ENCODE results near the gene INPP5A.

Gene INPP5A

GRCh38 chr10:132828681-132829080, 291.1 kb downstream of the INPP5A start:
- H3K36me3 ChIP-seq (ENCODE audit: insufficient read depth, low read length) = no peaks in the 10 kb centered on the region
- no peak overlapping the region for H2AFZ ChIP-seq (ENCODE audit: low read length)
- H3K79me2 ChIP-seq (ENCODE audit: insufficient read depth, low read length) = no peaks in the 10 kb centered on the region
- H3K9ac ChIP-seq (ENCODE audit: low read depth, low read length, poor library complexity, severe bottlenecking) = no peak overlapping the region
- H3K4me3 ChIP-seq (ENCODE audit: low read length, poor library complexity, severe bottlenecking) = no peak overlapping the region
- no peaks in the 10 kb centered on the region; the same call in 1 of the 2 replicates for H3F3A ChIP-seq (ENCODE audit: low read depth)
- H3K9me3 ChIP-seq (ENCODE audit: insufficient read depth, low read depth, low read length) = peaks cover 7% of the 10 kb centered on the region; the same call in 1 of the 2 replicates
- H3K27me3 ChIP-seq (ENCODE audit: insufficient read depth, low read length, poor library complexity, severe bottlenecking) = no peaks in the 10 kb centered on the region
- no peaks in the 10 kb centered on the region for H4K20me1 ChIP-seq (ENCODE audit: insufficient read depth, low read length, poor library complexity, severe bottlenecking)
- no peaks in the 10 kb centered on the region for H3K9me2 ChIP-seq (replicated peaks; ENCODE audit: low read depth, low read length)
- no peak overlapping the region for H3K4me2 ChIP-seq (ENCODE audit: low read depth, low read length, poor library complexity, severe bottlenecking)
- TF ChIP-seq EZH2phosphoT487 (IDR thresholded peaks at IDR 0.05; ENCODE audit: borderline replicate concordance) (no peak), CTCF (conservative IDR thresholded peaks at IDR 0.05; ENCODE audit: low read length) (no peak)
- no peaks in the 10 kb centered on the region for H3K4me1 ChIP-seq (ENCODE audit: insufficient read depth, low read length, poor library complexity, severe bottlenecking)

- Histone ChIP-seq H3K4me3 (ENCODE audit: low read length, poor library complexity, severe bottlenecking) (no peak overlapping the region), H3K4me2 (ENCODE audit: low read depth, low read length, poor library complexity, severe bottlenecking) (no peak overlapping the region), H3F3A (ENCODE audit: low read depth) (no peaks in the 10 kb centered on the region; the same call in 1 of the 2 replicates), H3K36me3 (ENCODE audit: insufficient read depth, low read length) (no peaks in the 10 kb centered on the region), H3K9me2 (replicated peaks; ENCODE audit: low read depth, low read length) (no peaks in the 10 kb centered on the region), H3K79me2 (ENCODE audit: insufficient read depth, low read length) (no peaks in the 10 kb centered on the region), H3K9me3 (ENCODE audit: insufficient read depth, low read depth, low read length) (peaks cover 7% of the 10 kb centered on the region; the same call in 1 of the 2 replicates), H3K4me1 (ENCODE audit: insufficient read depth, low read length, poor library complexity, severe bottlenecking) (no peaks in the 10 kb centered on the region), H3K27me3 (ENCODE audit: insufficient read depth, low read length, poor library complexity, severe bottlenecking) (no peaks in the 10 kb centered on the region), H2AFZ (ENCODE audit: low read length) (no peak overlapping the region), H4K20me1 (ENCODE audit: insufficient read depth, low read length, poor library complexity, severe bottlenecking) (no peaks in the 10 kb centered on the region), H3K9ac (ENCODE audit: low read depth, low read length, poor library complexity, severe bottlenecking) (no peak overlapping the region)
- TF ChIP-seq EZH2phosphoT487 (IDR thresholded peaks at IDR 0.05; ENCODE audit: borderline replicate concordance) = no peak
- TF ChIP-seq CTCF (conservative IDR thresholded peaks at IDR 0.05; ENCODE audit: low read length) = no peak
These were observed 291.8 kb downstream of the INPP5A start for GRCh38 chr10:132829403-132829802.

GRCh38 chr10:132832186-132832969, 294.8 kb downstream of the INPP5A start:
- Histone ChIP-seq H4K20me1 (ENCODE audit: insufficient read depth, low read length, poor library complexity, severe bottlenecking) (no peaks in the 10 kb centered on the region), H3K36me3 (ENCODE audit: insufficient read depth, low read length) (no peaks in the 10 kb centered on the region), H3F3A (ENCODE audit: low read depth) (no peaks in the 10 kb centered on the region), H3K4me2 (ENCODE audit: low read depth, low read length, poor library complexity, severe bottlenecking) (no peak overlapping the region), H3K4me3 (ENCODE audit: low read length, poor library complexity, severe bottlenecking) (no peak overlapping the region), H3K27me3 (ENCODE audit: insufficient read depth, low read length, poor library complexity, severe bottlenecking) (no peaks in the 10 kb centered on the region), H3K4me1 (ENCODE audit: insufficient read depth, low read length, poor library complexity, severe bottlenecking) (no peaks in the 10 kb centered on the region), H3K9me3 (ENCODE audit: insufficient read depth, low read depth, low read length) (no peaks in the 10 kb centered on the region; the same call in 1 of the 2 replicates), H2AFZ (ENCODE audit: low read length) (no peak overlapping the region), H3K9ac (ENCODE audit: low read depth, low read length, poor library complexity, severe bottlenecking) (no peak overlapping the region), H3K9me2 (replicated peaks; ENCODE audit: low read depth, low read length) (no peaks in the 10 kb centered on the region), H3K79me2 (ENCODE audit: insufficient read depth, low read length) (no peaks in the 10 kb centered on the region)
- no peak for TF ChIP-seq EZH2phosphoT487 (IDR thresholded peaks at IDR 0.05; ENCODE audit: borderline replicate concordance)
- no peak for TF ChIP-seq CTCF (conservative IDR thresholded peaks at IDR 0.05; ENCODE audit: low read length)

Measured in Loucy (cell line).